NAMALWA (cell line): ENCODE data around the gene DPCD.

ENCODE experiments used
- DNase-seq: peaks from one replicate; pipeline ENCODE4 v3.0.0-alpha.2; 2015; ENCODE audit warnings: low spot score

The DPCD gene

GRCh38 chr10:101567165-101568006 is 20.7 kb upstream of the DPCD start:
- DNase-seq: no peak

DNA sequence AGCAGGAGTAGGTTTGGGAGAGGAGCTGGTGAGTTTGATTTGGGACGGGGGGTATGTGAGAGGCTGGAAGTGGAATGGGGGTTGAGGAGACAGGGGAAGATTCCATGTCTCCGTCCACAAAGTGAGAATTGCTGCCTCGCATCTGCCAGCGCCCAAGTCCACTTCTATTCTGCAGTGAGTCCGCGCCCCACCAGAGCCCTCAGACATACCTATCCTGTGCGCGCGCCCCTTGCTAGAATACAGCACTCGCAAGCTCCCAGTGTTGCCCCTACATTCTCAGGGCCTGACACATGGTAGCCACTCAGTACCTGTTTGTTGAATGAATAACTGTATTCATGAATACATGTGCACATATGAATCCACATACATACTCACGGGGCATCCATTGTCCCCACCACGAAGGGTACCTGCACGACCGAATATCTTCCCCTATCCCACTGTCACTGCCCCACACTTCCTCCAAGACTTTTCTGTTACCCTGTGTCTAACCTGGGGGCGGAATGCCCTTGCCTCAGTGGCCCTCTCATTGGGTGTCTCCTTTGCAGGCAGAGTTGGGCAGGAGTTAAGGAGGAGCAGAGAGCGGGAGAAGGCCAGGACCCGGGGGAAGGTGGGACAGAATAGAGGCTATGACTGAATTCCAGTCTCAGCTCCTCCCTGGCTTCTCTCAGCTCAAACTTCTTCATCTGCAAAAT is 19.9 kb upstream of the DPCD start:
- no peak for DNase-seq

DNA sequence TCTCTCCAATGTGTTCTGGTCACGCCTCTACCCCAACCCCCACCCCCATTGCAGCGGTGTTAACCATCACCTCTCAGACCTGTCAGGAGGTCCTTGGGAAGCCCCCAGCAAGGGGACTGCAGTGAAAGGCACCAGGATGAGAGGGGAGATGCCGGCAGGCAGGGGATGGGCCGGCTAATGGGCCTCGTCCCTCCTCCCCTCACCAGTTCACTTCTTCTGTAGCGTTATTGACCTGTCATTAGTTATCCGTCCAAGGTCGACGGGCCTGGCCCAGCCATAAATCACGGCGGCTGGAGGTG is 18.8 kb upstream of the DPCD start:
- DNase-seq: no peak

GRCh38 chr10:101569622-101570427 is 18.3 kb upstream of the DPCD start:
- DNase-seq: peak; percentile 80

DNA sequence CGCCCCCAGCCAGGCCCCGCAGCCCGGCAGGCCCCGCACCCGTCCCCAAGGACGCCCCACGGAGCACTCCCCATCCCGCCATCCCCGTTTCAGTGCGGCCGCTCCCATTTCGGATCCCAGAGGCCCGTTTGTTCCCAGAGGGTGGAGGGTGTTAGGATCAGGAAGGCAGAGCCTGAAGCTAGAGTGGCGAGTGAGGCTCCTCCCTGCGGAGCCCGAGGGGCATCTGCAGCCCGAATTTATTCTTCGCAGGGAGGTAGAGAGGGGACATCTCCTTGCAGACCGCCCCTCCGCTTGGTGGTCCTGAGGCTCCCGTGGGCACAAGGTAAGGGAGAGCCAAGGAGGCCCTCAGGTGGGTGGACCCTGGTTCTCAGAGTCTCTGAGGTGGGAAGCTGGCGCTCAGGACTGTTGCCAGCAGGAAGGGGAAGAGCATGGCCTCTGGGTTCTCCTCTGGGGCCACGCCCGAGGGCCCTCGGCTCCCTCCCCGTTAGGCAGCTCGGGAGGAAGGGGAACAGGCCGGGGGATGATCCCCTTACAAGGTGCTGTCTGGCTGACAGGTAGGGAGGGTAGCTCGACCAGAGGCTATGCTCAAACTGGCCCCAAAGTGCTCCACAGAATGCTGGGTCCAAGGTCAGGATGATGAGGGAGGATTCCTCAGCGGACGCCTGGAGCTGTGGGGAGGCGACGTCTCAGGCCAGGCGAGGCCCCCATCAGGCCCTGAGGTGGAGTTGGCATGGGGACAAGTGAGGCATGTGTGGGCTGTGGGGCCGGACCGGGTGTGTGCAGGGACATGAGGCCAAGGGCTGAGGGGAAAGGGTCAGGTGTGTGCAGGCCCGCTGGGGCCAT is 17.5 kb upstream of the DPCD start:
- DNase-seq: no peak

DNA sequence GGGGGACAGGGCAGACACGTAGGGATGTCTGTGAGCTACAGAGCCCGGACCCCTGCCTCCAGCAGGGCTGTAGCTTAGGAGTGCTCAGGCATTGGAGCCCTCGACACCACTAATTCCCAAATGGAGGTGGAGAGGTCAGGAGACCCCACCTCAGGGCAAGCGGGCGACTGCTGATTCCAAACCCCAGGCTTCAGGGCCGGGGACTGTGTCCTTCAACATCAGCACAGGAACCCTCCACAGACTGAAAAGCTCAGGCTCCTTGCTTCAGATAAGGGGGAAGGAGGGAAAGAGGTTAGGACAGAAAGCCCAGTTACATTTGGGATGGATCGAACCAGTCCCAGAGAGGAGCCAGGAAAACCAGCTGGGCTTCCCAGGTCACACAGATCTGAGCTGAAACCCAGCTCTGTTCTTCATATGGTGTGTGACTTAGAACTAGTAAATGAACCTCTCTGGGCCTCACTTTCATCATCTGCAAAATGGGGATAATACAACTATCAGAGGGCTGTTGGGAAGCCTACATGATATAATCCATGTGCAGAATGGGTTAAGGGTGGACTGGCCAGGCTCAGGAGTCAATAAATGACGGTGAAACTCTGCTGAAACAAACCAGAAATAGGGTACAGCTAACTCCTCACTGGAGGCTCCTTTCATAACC is 16.7 kb upstream of the DPCD start:
- DNase-seq: no peak

DNA sequence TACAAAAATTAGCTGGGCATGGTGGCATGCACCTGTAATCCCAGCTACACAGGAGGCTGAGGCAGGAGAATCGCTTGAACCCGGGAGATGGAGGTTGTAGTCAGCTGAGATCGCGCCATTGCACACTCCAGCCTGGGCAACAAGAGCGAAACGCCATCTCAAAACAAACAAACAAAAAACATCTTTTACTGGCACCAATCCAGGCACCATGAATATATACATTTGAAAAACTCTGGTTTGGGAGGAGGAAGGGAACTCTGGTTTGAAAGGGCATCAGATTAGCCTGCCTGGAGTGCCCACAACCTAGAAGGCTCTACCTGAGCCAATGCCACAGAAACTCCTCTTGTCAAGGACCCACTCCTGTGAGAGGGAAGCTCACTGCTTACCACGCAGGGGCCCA is 16.0 kb upstream of the DPCD start:
- no peak for DNase-seq

GRCh38 chr10:101572785-101573184 is 15.3 kb upstream of the DPCD start:
- DNase-seq: no peak

- no peak for DNase-seq
Observed at GRCh38 chr10:101573885-101574753, 14.0 kb upstream of the DPCD start.

- DNase-seq: no peak
Observed at GRCh38 chr10:101575091-101575490, 13.0 kb upstream of the DPCD start.

DNA sequence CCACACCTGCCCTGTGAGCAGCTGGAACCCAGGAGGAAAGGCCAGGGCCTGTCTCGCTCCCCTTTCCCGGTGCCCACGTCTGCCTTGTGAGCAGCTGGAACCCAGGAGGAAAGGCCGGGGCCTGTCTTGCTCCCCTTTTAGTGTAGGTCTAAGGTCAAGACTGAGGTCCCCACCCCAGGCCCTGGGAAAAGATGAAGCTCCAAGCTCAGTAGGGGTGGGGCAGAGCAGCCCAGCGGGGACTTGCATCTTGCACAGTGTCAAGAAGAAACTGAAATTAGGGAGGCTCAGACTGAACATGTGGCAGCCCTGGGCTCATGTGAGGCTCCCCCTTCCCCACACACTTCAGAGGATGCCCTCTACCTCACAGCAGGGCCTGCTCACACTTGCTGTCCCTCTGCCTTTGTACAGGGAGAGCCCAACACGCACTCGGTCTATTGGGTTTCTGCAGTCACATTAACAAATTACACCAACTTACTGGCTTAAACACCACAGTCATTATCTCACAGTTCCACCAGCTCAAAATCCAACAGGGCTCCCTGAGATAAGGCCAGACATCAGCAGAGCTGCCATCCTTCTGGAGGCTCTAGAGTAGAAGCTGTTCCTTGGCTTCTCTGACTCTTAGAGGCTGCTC is 12.4 kb upstream of the DPCD start:
- no peak for DNase-seq

GRCh38 chr10:101576211-101576863 is 11.8 kb upstream of the DPCD start:
- no peak for DNase-seq

DNA sequence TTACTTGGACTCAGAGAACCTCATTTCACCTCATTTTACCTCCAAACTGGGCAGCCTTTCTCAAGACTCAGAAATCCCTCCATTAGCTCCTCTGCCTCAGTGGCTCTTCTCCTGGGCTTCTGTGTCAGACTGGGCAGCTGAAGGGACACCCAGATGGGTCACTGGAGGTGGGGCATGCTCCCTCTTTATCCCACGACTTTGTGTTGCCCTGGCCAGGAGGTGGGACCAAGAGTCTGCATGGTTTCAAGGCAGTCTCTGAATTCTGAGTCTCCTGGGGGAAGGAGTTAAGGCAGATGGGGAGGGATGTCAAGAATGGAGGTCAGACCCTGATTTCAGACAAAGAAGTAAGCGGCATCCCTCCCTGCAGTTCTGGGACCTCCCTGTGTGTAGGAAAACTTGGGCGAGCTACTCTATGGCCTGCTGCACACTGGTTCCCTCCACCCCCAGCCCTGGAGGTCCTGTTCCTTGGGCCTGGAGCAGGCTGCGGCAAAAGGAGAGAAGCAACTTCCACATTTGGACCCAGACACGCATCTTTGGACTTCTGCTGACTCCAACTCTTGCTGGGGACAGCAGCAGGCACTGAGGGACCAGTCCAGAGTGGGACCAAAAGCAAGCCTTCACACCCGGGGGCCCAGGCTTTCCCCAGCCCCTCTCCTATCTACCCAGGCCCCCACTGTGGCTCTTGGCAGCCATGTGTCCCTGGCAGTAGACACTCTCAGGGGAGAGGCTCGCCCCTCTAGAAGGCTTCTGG is 10.8 kb upstream of the DPCD start:
- DNase-seq: no peak

DNA sequence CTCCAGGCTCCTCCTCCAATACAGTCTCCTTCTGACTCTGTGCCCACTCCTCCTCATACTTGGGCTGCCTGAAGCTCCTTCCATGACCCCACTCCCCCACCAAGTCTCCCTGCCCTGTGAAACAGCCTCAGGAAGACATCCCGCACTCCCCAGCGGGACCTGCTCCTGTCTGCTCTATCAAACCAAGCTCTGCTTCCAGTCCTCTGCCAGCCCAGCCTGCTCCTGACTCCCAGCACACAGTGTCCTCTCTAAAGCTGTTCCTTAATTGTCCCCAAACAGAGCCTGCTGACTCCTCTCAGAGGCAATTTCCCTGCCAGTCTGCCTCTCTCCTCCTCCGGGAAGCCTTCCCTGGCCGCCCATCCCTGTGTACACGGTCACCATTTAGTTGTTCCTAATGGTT is 9.9 kb upstream of the DPCD start:
- no peak for DNase-seq

- no peak for DNase-seq
Observed at GRCh38 chr10:101578803-101579515, 9.2 kb upstream of the DPCD start.

DNA sequence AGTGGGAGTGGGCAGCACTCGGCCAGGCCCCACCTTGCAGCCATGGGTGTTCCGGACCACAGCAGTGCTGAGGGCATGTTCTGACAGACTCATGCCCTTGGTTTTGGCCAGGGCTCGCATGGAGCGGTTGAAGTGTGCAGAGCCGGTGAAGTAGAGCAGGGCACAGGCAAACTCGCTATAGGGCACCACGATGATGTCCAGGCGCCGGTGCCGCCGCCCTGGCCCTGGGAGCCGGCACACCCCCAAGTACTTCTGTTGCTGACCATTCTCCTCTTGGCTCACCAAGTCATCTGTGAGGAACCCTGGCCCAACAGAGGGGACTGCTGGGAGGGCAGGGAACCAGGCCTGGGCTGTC is 8.6 kb upstream of the DPCD start:
- DNase-seq: no peak

DNA sequence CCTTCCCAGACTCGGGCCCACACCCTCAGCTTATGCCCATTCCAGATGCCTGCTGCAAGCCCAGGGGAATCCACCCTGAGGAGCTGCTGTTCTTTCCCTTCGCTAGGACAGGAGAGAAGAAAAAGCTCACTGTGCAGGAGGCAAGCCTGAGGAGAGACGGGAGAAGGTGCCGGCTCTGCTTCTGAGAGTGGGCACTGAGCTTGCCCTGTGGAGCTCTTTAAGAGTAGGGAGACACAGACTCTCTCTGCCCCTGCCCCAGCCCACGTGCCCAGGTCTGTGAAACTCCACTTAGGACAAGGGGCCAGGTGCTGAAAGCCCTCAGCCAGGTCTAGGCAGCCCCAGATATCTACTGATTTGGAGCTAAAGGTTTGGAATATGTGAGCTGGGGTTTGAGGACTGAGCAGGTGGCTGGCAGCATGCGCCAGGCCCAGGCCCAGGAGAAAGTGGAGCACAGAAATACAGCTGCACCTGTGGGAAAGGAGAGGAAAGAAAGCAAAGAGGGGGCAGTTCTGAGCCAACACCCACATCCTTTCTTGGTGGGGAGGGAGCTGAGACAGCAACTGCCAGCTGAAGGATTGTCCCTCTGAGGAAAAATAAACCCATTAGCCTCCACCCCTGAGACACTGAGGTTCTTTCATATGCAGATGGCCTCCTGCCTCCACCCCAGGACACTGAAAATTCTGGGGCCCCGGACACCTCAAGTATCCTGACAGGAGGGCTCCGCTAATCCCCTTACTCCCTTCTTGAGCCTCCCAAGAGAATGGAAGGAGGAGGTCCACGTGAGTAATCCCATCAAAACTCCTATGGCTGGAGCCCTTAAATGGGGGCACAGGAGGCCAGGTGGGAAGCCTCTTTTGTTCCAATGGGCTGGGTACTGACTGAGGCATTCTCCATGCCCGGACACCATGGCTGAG is 7.4 kb upstream of the DPCD start:
- DNase-seq: no peak
